Medulla oblongata (tissue), 1 donor: Measurements from ENCODE around the gene RGS10.
"Not testable (repeated sequence)": the region's sequence is repeated elsewhere in the genome, so short reads cannot be mapped to it uniquely, and the experiment has no call there.

Source experiments
- DNase-seq: peaks from one replicate; pipeline ENCODE4 v3.0.0-alpha.2; 2015; ENCODE audit errors: extremely low spot score

Gene RGS10

GRCh38 chr10:119538632-119539358 is 3.7 kb downstream of the RGS10 start:
- DNase-seq, result no peak

- no peak for DNase-seq
Observed at GRCh38 chr10:119537953-119538630, 4.4 kb downstream of the RGS10 start.

GRCh38 chr10:119536508-119537025 is 6.0 kb downstream of the RGS10 start:
- peak; percentile 66 for DNase-seq

GRCh38 chr10:119535837-119536507 is 6.5 kb downstream of the RGS10 start:
- no peak for DNase-seq

GRCh38 chr10:119535305-119535704 is 7.2 kb downstream of the RGS10 start:
- no peak for DNase-seq

GRCh38 chr10:119533473-119533872 is 9.0 kb downstream of the RGS10 start:
- no peak for DNase-seq

- DNase-seq, result not testable (repeated sequence)
Observed at GRCh38 chr10:119532791-119533190, 9.7 kb downstream of the RGS10 start.

GRCh38 chr10:119532251-119532650 is 10.3 kb downstream of the RGS10 start:
- not testable (repeated sequence) for DNase-seq

- DNase-seq, result no peak
Observed at GRCh38 chr10:119531067-119531466, 11.5 kb downstream of the RGS10 start.

- not testable (repeated sequence) for DNase-seq
Observed at GRCh38 chr10:119528663-119529237, 13.8 kb downstream of the RGS10 start.

- no peak for DNase-seq
Observed at GRCh38 chr10:119526621-119527592, 15.6 kb downstream of the RGS10 start.

GRCh38 chr10:119526149-119526548 is 16.4 kb downstream of the RGS10 start:
- no peak for DNase-seq

GRCh38 chr10:119525116-119525515 is 17.4 kb downstream of the RGS10 start:
- DNase-seq, result no peak

- DNase-seq, result no peak
Observed at GRCh38 chr10:119524720-119525070, 17.8 kb downstream of the RGS10 start.

GRCh38 chr10:119523895-119524719 is 18.4 kb downstream of the RGS10 start:
- DNase-seq, result no peak

GRCh38 chr10:119522747-119523426 is 19.6 kb downstream of the RGS10 start:
- DNase-seq, result no peak

- no peak for DNase-seq
Observed at GRCh38 chr10:119521443-119522204, 20.9 kb downstream of the RGS10 start.

GRCh38 chr10:119520283-119520682 is 22.2 kb downstream of the RGS10 start:
- DNase-seq, result no peak

- no peak for DNase-seq
Observed at GRCh38 chr10:119518936-119519335, 23.6 kb downstream of the RGS10 start.
